ENCODE measurements around the gene CNOT11. TPM values are rescaled to one million over a fixed set of nuclear protein-coding genes. Genes with fewer than 3 reads are reported as not detected.
"Not testable (repeated sequence)": the region's sequence is repeated elsewhere in the genome, so short reads cannot be mapped to it uniquely, and the experiment has no call there.

The CNOT11 gene
- total and polyA plus RNA-seq, 2 of the 8 experiments (the other 6 are each of a cell fraction or from before 2014, with no cell fraction given): 41.5 to 54.6 TPM

DNA sequence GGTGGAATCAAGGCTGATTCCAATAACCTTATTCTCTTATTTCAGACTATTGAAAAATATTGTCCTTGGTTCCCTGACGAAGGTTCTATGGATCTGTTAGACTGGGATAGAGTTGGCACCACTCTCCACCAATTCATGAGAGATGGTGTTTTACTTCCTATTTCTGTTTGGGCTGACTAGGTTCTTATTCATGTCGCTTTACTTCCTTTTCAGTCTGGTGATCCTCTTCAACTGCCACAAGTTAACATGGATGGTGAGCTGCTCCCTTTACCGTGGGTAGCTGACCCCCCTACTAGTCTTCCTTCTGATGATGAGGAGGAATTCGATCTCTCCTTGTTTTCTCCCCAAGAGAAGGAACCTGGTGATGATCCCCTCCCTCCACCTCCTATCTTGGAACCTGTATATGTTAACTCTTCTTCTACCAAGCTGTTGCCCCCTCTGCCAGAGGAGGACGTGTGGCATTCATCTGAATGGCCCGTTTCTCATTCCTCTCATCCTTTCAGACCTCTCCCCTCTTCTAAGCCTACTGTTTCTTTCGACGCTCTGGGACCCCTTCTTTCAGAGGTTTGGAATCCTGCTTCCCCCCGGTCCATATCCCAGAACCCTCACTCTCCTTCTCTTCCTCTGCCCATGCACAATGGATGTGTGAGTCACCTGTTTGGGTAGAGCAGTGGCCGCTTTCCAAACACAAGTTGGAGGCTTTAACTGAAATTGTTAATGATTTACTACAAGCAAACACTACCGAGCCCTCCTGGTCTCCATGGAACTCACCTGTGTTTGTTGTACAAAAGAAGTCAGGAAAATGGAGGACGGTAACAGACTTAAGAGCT, 13.5 kb upstream of the CNOT11 start (continued):
- TF ChIP-seq, protein P1, sequence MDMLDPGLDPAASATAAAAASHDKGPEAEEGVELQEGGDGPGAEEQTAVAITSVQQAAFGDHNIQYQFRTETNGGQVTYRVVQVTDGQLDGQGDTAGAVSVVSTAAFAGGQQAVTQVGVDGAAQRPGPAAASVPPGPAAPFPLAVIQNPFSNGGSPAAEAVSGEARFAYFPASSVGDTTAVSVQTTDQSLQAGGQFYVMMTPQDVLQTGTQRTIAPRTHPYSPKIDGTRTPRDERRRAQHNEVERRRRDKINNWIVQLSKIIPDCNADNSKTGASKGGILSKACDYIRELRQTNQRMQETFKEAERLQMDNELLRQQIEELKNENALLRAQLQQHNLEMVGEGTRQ (IDR thresholded peaks at IDR 0.05; ENCODE audit: low read length): no peak
- no peak for TF ChIP-seq KDM1A (IDR thresholded peaks at IDR 0.05; ENCODE audit: borderline replicate concordance, low read length)
- no peak for TF ChIP-seq PHF8 (conservative IDR thresholded peaks at IDR 0.05; ENCODE audit: low read depth, low read length)

DNA sequence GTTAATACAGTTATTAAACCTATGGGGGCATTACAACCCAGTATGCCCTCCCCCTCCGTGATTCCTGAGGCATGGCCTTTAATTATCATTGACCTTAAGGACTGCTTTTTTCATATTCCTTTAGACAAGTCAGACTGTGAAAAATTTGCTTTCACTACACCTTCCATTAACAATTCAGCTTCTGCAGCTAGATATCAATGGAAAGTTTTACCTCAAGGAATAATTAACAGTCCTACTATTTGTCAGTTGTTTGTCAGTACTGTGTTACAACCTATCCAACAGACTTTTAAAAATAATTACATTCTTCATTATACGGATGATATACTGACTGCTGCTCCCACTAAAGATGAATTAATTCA, 12.9 kb upstream of the CNOT11 start:
- not testable (repeated sequence) for H3K23me2 ChIP-seq (ENCODE audit: low read depth, low read length); H3K4me3 ChIP-seq (ENCODE audit: extremely low read depth in 1 of 4, insufficient read depth in 2 of 4, low read depth in 3 of 4, low read length in 4 of 4); H4K8ac ChIP-seq (ENCODE audit: extremely low read depth, insufficient read depth, low read length); H3K4me2 ChIP-seq (ENCODE audit: insufficient read depth in 1 of 2, low read depth in 2 of 2, low read length in 2 of 2); DNase-seq (ENCODE audit: low read depth in 1 of 2, low spot score in 2 of 2); H3K4me1 ChIP-seq (replicated peaks in 1 of 4; ENCODE audit: control insufficient read depth in 3 of 4, insufficient read depth in 4 of 4, low read length in 3 of 4); H3K27me3 ChIP-seq (replicated peaks in 1 of 4; ENCODE audit: control insufficient read depth in 3 of 4, extremely low read depth in 1 of 4, insufficient read depth in 3 of 4, low read length in 3 of 4); H2BK20ac ChIP-seq (ENCODE audit: low read length); H3K9me3 ChIP-seq (ENCODE audit: insufficient read depth in 2 of 2, low read depth in 1 of 2, low read length in 1 of 2); H3K9ac ChIP-seq (replicated peaks in 1 of 4; ENCODE audit: extremely low read depth in 1 of 4, low read depth in 3 of 4, low read length in 3 of 4); H4K20me1 ChIP-seq (replicated peaks in 1 of 2; ENCODE audit: control insufficient read depth in 1 of 2, insufficient read depth in 2 of 2, low read length in 2 of 2); H3K23ac ChIP-seq (ENCODE audit: insufficient read length); H4K91ac ChIP-seq (replicated peaks; ENCODE audit: insufficient read length, low read length); H3K18ac ChIP-seq (ENCODE audit: extremely low read depth, low read length); H3K27ac ChIP-seq (ENCODE audit: low read depth, low read length); H3K36me3 ChIP-seq (ENCODE audit: control insufficient read depth in 2 of 4, insufficient read depth in 4 of 4, low read length in 3 of 4); H3K79me2 ChIP-seq (ENCODE audit: control insufficient read depth in 1 of 2, insufficient read depth in 2 of 2, low read length in 2 of 2); H3K14ac ChIP-seq (ENCODE audit: insufficient read length); H3K56ac ChIP-seq (replicated peaks; ENCODE audit: insufficient read length, low read depth, low read length); H2BK15ac ChIP-seq (ENCODE audit: low read length); H2BK5ac ChIP-seq (ENCODE audit: low read depth, low read length); H2AFZ ChIP-seq (ENCODE audit: low read length); H3K79me1 ChIP-seq (ENCODE audit: low read depth, low read length); H4K5ac ChIP-seq (ENCODE audit: insufficient read length, low read depth, low read length); H3K4ac ChIP-seq (replicated peaks; ENCODE audit: insufficient read length, low read depth, low read length); H2AK5ac ChIP-seq (ENCODE audit: low read depth, low read length); H2BK12ac ChIP-seq (ENCODE audit: low read depth, low read length); FAIRE-seq; H2BK120ac ChIP-seq (replicated peaks; ENCODE audit: low read depth, low read length)
- ChIA-PET POLR2A (ENCODE audit: partially characterized antibody) (interaction anchor here (2.3 to 2.7 kb wide), 2 partner anchors 13 to 238 kb away, joined by 5 to 10 read pairs; partner anchors contain the start of genes CNOT11 and RPL31), CTCF (ENCODE audit: partially characterized antibody) (interaction anchor here (1.2 to 5.1 kb wide), 10 partner anchors 8 to 179 kb away, joined by 3 to 45 read pairs (median 4); partner anchors contain the start of gene CNOT11)
- WGBS, 2 experiments (ENCODE audit: extremely low coverage in 1 of 2, insufficient coverage in 1 of 2, insufficient read length in 1 of 2, insufficient replicate concordance in 2 of 2, low coverage in 1 of 2, low lambda C conversion rate in 2 of 2, missing lambda C conversion rate in 1 of 2): 78% methylated on average over 2 of the region's 2 CpGs; no CpG with 5 or more reads in 1 of the 2 experiments
